GM12878 (cell line): ENCODE data around the gene CSTF1. TPM values are rescaled to one million over a fixed set of nuclear protein-coding genes. Genes with fewer than 3 reads are reported as not detected.

Source experiments
- ATAC-seq: fragments of 200-7000 bp; cut with Tn5 transposase; 3 replicates; pipeline ENCODE4 v1.9.1; 2020; ENCODE audit warnings: mild to moderate bottlenecking, moderate library complexity
- BruUV-seq: library from RNA; stranded (reverse); fragments of 400-500 nt; replicated peaks from 2 replicates; lab custom pipeline; 2021; lab: Mats Ljungman, UMichigan
- CTCF ChIA-PET: fragments of 300-600 bp; sonication (Branson Sonifier 250); formaldehyde crosslinking; extraction: SDS; loops from one replicate; lab custom pipeline; 2021; ENCODE audit warnings: inconsistent platforms; lab: Yijun Ruan, JAX
- POLR2A ChIA-PET: fragments of 350-600 bp; formaldehyde crosslinking; extraction: SDS; loops from one replicate; lab custom pipeline; 2021; ENCODE audit warnings: inconsistent platforms; lab: Charles Lee
- RAD21 ChIA-PET: fragments of 300-600 bp; sonication (Branson Sonifier 250); formaldehyde crosslinking; loops from one replicate; lab custom pipeline; 2023; ENCODE audit warnings: antibody characterized with exemption; ENCODE audit not compliant: unreplicated experiment; lab: Charles Lee
- SMC1A ChIA-PET: fragments of 300-600 bp; sonication (Branson Sonifier 250); formaldehyde crosslinking; loops from one replicate; lab custom pipeline; 2023; ENCODE audit not compliant: unreplicated experiment, uncharacterized antibody; lab: Charles Lee
- DNase-seq: peaks from one replicate; pipeline ENCODE4 v3.0.0-alpha.2; 2011; ENCODE audit warnings: low read depth, low spot score
- FAIRE-seq: peaks from 3 replicates; lab custom pipeline; 2011; peaks lifted over from hg19 to GRCh38; lab: Jason Lieb, UNC
- H2AFZ ChIP-seq: 2 replicates; pipeline ENCODE4 v1.6.0; 2011; ENCODE audit warnings: low read depth, low read length, control low read depth; ENCODE audit not compliant: control insufficient read depth
- H3K27ac ChIP-seq: 2 replicates; pipeline ENCODE4 v1.5.1; 2011; ENCODE audit warnings: control low read depth; ENCODE audit not compliant: control insufficient read depth, insufficient read depth
- H3K27me3 ChIP-seq, 2 experiments: replicated peaks in 1 of 2; 2 replicates each; pipeline versions ENCODE4 v1.6.0 to v1.6.1; 2011; ENCODE audit warnings: low read length in 1 of 2; ENCODE audit not compliant: control insufficient read depth in 2 of 2, insufficient read depth in 2 of 2
- H3K36me3 ChIP-seq, 2 experiments: 2 replicates each; pipeline ENCODE4 v1.5.1; 2011; ENCODE audit warnings: low read length in 1 of 2; ENCODE audit not compliant: control insufficient read depth in 2 of 2, insufficient read depth in 2 of 2
- H3K4me1 ChIP-seq: 2 replicates; pipeline ENCODE4 v1.6.1; 2011; ENCODE audit warnings: mild to moderate bottlenecking, low read length, moderate library complexity, mixed read lengths; ENCODE audit not compliant: control insufficient read depth, insufficient read depth
- H3K4me2 ChIP-seq: 2 replicates; pipeline ENCODE4 v1.6.0; 2011; ENCODE audit warnings: control low read depth; ENCODE audit not compliant: control insufficient read depth, insufficient read depth
- H3K4me3 ChIP-seq: fragments of 200-600 bp; sonication (generic); 2 replicates; pipeline ENCODE4 v1.5.1; 2016
- H3K79me2 ChIP-seq: 2 replicates; pipeline ENCODE4 v1.6.0; 2011; ENCODE audit warnings: low read length; ENCODE audit not compliant: control insufficient read depth, insufficient read depth
- H3K9ac ChIP-seq: 2 replicates; pipeline ENCODE4 v1.8.0; 2011; ENCODE audit warnings: low read length, control low read depth, mixed read lengths; ENCODE audit not compliant: control insufficient read depth, insufficient read depth
- H3K9me3 ChIP-seq: replicated peaks from 3 replicates; pipeline ENCODE4 v1.5.1; 2011; ENCODE audit warnings: mild to moderate bottlenecking, low read length; ENCODE audit not compliant: control insufficient read depth, insufficient read depth
- H4K20me1 ChIP-seq: 2 replicates; pipeline ENCODE4 v1.6.0; 2011; ENCODE audit not compliant: control insufficient read depth, insufficient read depth
- CBX3 ChIP-seq: fragments of 200-600 bp; sonication (generic); IDR thresholded peaks from 2 replicates; pipeline ENCODE4 v1.6.1; 2016; ENCODE audit warnings: low read depth, borderline replicate concordance
- CBX5 ChIP-seq: sonication (generic); IDR thresholded peaks from 2 replicates; pipeline ENCODE4 v1.6.1; 2016; ENCODE audit warnings: low read depth, moderate library complexity, mild to moderate bottlenecking, inconsistent platforms
- CREB1 ChIP-seq: IDR thresholded peaks from 2 replicates; pipeline ENCODE4 v1.6.1; 2012; ENCODE audit warnings: low read depth, mild to moderate bottlenecking, inconsistent platforms
- HDAC2 ChIP-seq: fragments of 200-600 bp; sonication (generic); IDR thresholded peaks from 2 replicates; pipeline ENCODE4 v1.6.1; 2017
- IKZF2 ChIP-seq, 2 experiments: fragments of 450-650 bp; IDR thresholded peaks; 2 replicates each; pipeline ENCODE4 v1.6.1; 2017; ENCODE audit warnings: mild to moderate bottlenecking in 2 of 2, moderate library complexity in 2 of 2
- MEF2A ChIP-seq: IDR thresholded peaks from 2 replicates; pipeline ENCODE4 v1.6.1; 2011; ENCODE audit warnings: low read depth, mild to moderate bottlenecking, low read length, moderate library complexity; ENCODE audit not compliant: insufficient read depth
- MXI1 ChIP-seq: fragments of 150-350 bp; IDR thresholded peaks from 2 replicates; pipeline ENCODE4 v1.6.1; 2011; ENCODE audit warnings: low read depth, mild to moderate bottlenecking, inconsistent platforms, low read length, improper control_type of control experiment
- POLR2A ChIP-seq: IDR thresholded peaks from 2 replicates; pipeline ENCODE4 v1.6.1; 2011; ENCODE audit warnings: low read depth, mild to moderate bottlenecking, low read length
- RUNX3 ChIP-seq: IDR thresholded peaks from 2 replicates; pipeline ENCODE4 v1.6.1; 2012; ENCODE audit warnings: low read length, inconsistent platforms
- SMAD5 ChIP-seq: IDR thresholded peaks from 2 replicates; pipeline ENCODE4 v1.6.1; 2016; ENCODE audit warnings: antibody characterized with exemption, low read depth
- SMARCA5 ChIP-seq: fragments of 450-650 bp; IDR thresholded peaks from 2 replicates; pipeline ENCODE4 v1.6.1; 2017; ENCODE audit warnings: mild to moderate bottlenecking
- YY1 ChIP-seq: IDR thresholded peaks from 2 replicates; pipeline ENCODE4 v1.6.1; 2011; ENCODE audit warnings: low read depth, mild to moderate bottlenecking, low read length
- WGBS: methylation state at CpG from one replicate; pipeline ENCODE4 v1.1.6; 2016; ENCODE audit warnings: low lambda C conversion rate; ENCODE audit not compliant: insufficient replicate concordance, insufficient coverage; ENCODE audit errors: missing lambda C conversion rate; 5-methylcytosine and 5-hydroxymethylcytosine counted together
- in situ Hi-C: fragments of 300-500 bp; cut with MboI; formaldehyde crosslinking; loops from 9 replicates; pipeline ENCODE4 v1.14.3; 2018; ENCODE audit warnings: mixed read lengths
- intact Hi-C: fragments of 100-400 bp; cut with micrococcal nuclease; formaldehyde crosslinking; loops from one replicate; pipeline ENCODE4 v1.14.2; 2022; ENCODE audit not compliant: unreplicated experiment
- polyA plus RNA-seq, 11 experiments: library from polyadenylated mRNA; depleted of rRNA in 4 of 11; unstranded in 6 of 11; stranded (reverse) in 5 of 11; fragments of >200 nt; fragmentation: Nextera tagmentation in 4 of 11; fragmentation: Illumina TruSeq in 1 of 11; extraction: Ambion mirVana in 4 of 11; extraction: Trizol in 1 of 11; gene quantifications; 1 replicate in 1 of 11; 2 replicates in 10 of 11; pipeline versions ENCODE4 v1.2.1 to v1.2.3, GENCODE V29; 2011 to 2016; ENCODE audit warnings: inconsistent platforms in 2 of 11, missing spikeins in 2 of 11, low read depth in 1 of 11
- total RNA-seq, 4 experiments: library from RNA; depleted of rRNA in 3 of 4; stranded (reverse); fragments of >200 nt in 3 of 4; fragmentation: Illumina TruSeq in 1 of 4; extraction: Trizol in 1 of 4; gene quantifications; 2 replicates each; pipeline versions ENCODE4 v1.2.1 to v1.2.3, GENCODE V29; 2013 to 2021

The CSTF1 gene
- total and polyA plus RNA-seq, 10 of the 15 experiments (the other 5 are each of a cell fraction or from before 2014, with no cell fraction given), result 41.8 to 89.1 (median 50.1) TPM

- intact Hi-C loops, result no loop called here
- TF ChIP-seq CBX5 (no peak), MEF2A (peak; percentile 58; the same call in 1 of the 2 replicates), IKZF2 (IDR thresholded peaks at IDR 0.05) (0 out of 4 replicates have a peak, but pooled peaks of 1 of the 2 experiments have one; percentile 20), MXI1 (no peak), HDAC2 (no peak), CBX3 (no peak), SMAD5 (no peak), RUNX3 (peak; percentile 62), CREB1 (no peak), SMARCA5 (no peak), YY1 (no peak), POLR2A (no peak)
- 89% methylated on average over 1 of the region's 1 CpG for WGBS
- H3K4me1 ChIP-seq, result no peaks in the 10 kb centered on the region
- H3K9ac ChIP-seq, result no peak overlapping the region
- no TSS peak for BruUV-seq
- H2AFZ ChIP-seq, result no peak overlapping the region
- no peak for DNase-seq
- H3K9me3 ChIP-seq, result no peaks in the 10 kb centered on the region
- peak overlapping the region; percentile 38; the same call in 1 of the 2 replicates for H3K4me2 ChIP-seq
- ChIA-PET RAD21 (interaction anchor here (0.7 kb wide), 1 partner anchor 23 kb away, joined by 3 read pairs; the partner anchor contains the start of gene FAM210B), SMC1A (interaction anchor here (1.0 to 1.5 kb wide), 3 partner anchors 10 to 16 kb away, joined by 3 to 7 read pairs (median 4); partner anchors contain the start of genes AURKA and CSTF1), POLR2A (interaction anchor here (0.8 kb wide), 1 partner anchor 12 kb away, joined by 4 read pairs; no protein-coding TSS in a partner anchor), CTCF (interaction anchor here (0.7 to 1.3 kb wide), 4 partner anchors 11 to 144 kb away, joined by 3 to 5 read pairs (median 3); partner anchors contain the start of genes AURKA, CSTF1 and MC3R)
- H3K4me3 ChIP-seq, result no peak overlapping the region
- peaks cover 9% of the 10 kb centered on the region for H3K79me2 ChIP-seq
- peak; percentile 91 for FAIRE-seq
- no peaks in the 10 kb centered on the region for H3K27me3 ChIP-seq
- H3K27ac ChIP-seq, result no peak overlapping the region
- peak; percentile 59 for ATAC-seq
- peaks cover 13 to 40% of the 10 kb centered on the region in 2 experiments for H3K36me3 ChIP-seq
- H4K20me1 ChIP-seq, result peaks cover 3% of the 10 kb centered on the region
- in situ Hi-C loops, result no loop called here
These were observed 10.9 kb upstream of the CSTF1 start for GRCh38 chr20:56381501-56381900.
